ENCODE data around the gene B3GNT5. TPM values are rescaled to one million over a fixed set of nuclear protein-coding genes. Genes with fewer than 3 reads are reported as not detected.

The B3GNT5 gene, protein sequence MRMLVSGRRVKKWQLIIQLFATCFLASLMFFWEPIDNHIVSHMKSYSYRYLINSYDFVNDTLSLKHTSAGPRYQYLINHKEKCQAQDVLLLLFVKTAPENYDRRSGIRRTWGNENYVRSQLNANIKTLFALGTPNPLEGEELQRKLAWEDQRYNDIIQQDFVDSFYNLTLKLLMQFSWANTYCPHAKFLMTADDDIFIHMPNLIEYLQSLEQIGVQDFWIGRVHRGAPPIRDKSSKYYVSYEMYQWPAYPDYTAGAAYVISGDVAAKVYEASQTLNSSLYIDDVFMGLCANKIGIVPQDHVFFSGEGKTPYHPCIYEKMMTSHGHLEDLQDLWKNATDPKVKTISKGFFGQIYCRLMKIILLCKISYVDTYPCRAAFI
- total RNA-seq (2021; ENCODE audit: unreplicated experiment) (22.8 TPM), Bru-seq, nascent RNA (percentile 84 among the genes with signal in this experiment), BruChase-seq, experiment 1, labeled RNA remaining after a 2-hour chase (percentile 94 among the genes with signal in this experiment), BruChase-seq, experiment 2, labeled RNA remaining after a 6-hour chase (percentile 83 among the genes with signal in this experiment)
- polyA plus RNA-seq (2012; ENCODE audit: insufficient read length), result 9.7 TPM
- long read RNA-seq, full-length matches to known transcripts, result 26 of 64 reads
- long read RNA-seq, partial matches to known transcripts, result 25 of 64 reads
- long read RNA-seq, other reads (novel, unspliced or antisense), result 13 of 64 reads

- no peak for DNase-seq (ENCODE audit: low read depth, low spot score)
- intact Hi-C loops (cut with micrococcal nuclease; ENCODE audit: unreplicated experiment), result loop anchor here (10.0 kb wide), 1 partner anchor 132 kb away; no protein-coding TSS in a partner anchor
- Histone ChIP-seq H3K27me3 (ENCODE audit: control insufficient read depth, insufficient read depth, low read length) (no peaks in the 10 kb centered on the region), H3K27ac (ENCODE audit: low read length) (peak within 1 kb of the TSS; percentile 82), H3K36me3 (ENCODE audit: control insufficient read depth, insufficient read depth, low read length) (no peaks in the 10 kb centered on the region; the same call in 1 of the 2 replicates), H3K4me1 (ENCODE audit: control insufficient read depth, insufficient read depth, low read length) (peaks cover 16% of the 10 kb centered on the region), H3K4me3 (ENCODE audit: low read depth in 2 of 2, low read length in 2 of 2) (peak within 1 kb of the TSS; percentile 83 to 95), H3K9me3 (ENCODE audit: control insufficient read depth, insufficient read depth, low read depth, low read length) (no peaks in the 10 kb centered on the region)
- TF ChIP-seq TCF7L2 (IDR thresholded peaks at IDR 0.05; ENCODE audit: low read depth, low read length), result no peak
- TF ChIP-seq REST (IDR thresholded peaks at IDR 0.05; ENCODE audit: insufficient read depth in 1 of 2, low read depth in 2 of 2, low read length in 1 of 2), result no peak
- no peak for TF ChIP-seq POLR2AphosphoS5 (IDR thresholded peaks at IDR 0.05; ENCODE audit: low read depth, low read length)
- TF ChIP-seq CTCF (IDR thresholded peaks at IDR 0.05), result no peak
- TF ChIP-seq SIN3A (IDR thresholded peaks at IDR 0.05; ENCODE audit: borderline replicate concordance, insufficient read depth, low read depth, low read length), result no peak
- in situ Hi-C loops (cut with HindIII; ENCODE audit: low pct_unique_long_range_greater_than_20kb, low sequenced_read_pairs), result no loop called here
- CTCF ChIA-PET, result interaction anchor here (1.0 to 1.2 kb wide), 2 partner anchors 129 to 132 kb away, joined by 4 to 6 read pairs; no protein-coding TSS in a partner anchor
- no TSS peak for BruUV-seq (replicated peaks)
- POLR2A ChIA-PET, result interaction anchor here (0.5 to 0.6 kb wide), 2 partner anchors 147 to 281 kb away, joined by 5 to 6 read pairs; no protein-coding TSS in a partner anchor
- peak; percentile 68 for ATAC-seq
Observed at GRCh38 chr3:183252973-183253527, at the start of gene B3GNT5. Gene B3GNT5, plus strand, starts transcription at chr3:183253253. Its CDS starts 16,546 bp downstream, at chr3:183269799.

GRCh38 chr3:183203670-183204069 is 49.4 kb upstream of the B3GNT5 start:
- intact Hi-C loops (cut with micrococcal nuclease; ENCODE audit: unreplicated experiment) (no loop called here), in situ Hi-C loops (cut with HindIII; ENCODE audit: low pct_unique_long_range_greater_than_20kb, low sequenced_read_pairs) (no loop called here)
- ChIA-PET POLR2A (no interaction called here), CTCF (no interaction called here)
- Histone ChIP-seq H3K27ac (ENCODE audit: low read length) (no peak overlapping the region), H3K36me3 (ENCODE audit: control insufficient read depth, insufficient read depth, low read length) (no peaks in the 10 kb centered on the region), H3K9me3 (ENCODE audit: control insufficient read depth, insufficient read depth, low read depth, low read length) (peaks cover 16% of the 10 kb centered on the region; the same call in 1 of the 2 replicates), H3K4me1 (ENCODE audit: control insufficient read depth, insufficient read depth, low read length) (no peaks in the 10 kb centered on the region), H3K4me3 (ENCODE audit: low read depth in 2 of 2, low read length in 2 of 2) (no peak overlapping the region), H3K27me3 (ENCODE audit: control insufficient read depth, insufficient read depth, low read length) (no peaks in the 10 kb centered on the region; the same call in 1 of the 2 replicates)
- TF ChIP-seq TCF7L2 (IDR thresholded peaks at IDR 0.05; ENCODE audit: low read depth, low read length) (no peak), REST (IDR thresholded peaks at IDR 0.05; ENCODE audit: insufficient read depth in 1 of 2, low read depth in 2 of 2, low read length in 1 of 2) (no peak), POLR2AphosphoS5 (IDR thresholded peaks at IDR 0.05; ENCODE audit: low read depth, low read length) (no peak)
- no peak for ATAC-seq
- no peak for DNase-seq (ENCODE audit: low read depth, low spot score)
- BruUV-seq (replicated peaks), result no TSS peak

Data from Panc1 (cell line).